ENCODE measurements around the gene ADAMTSL4. TPM values are rescaled to one million over a fixed set of nuclear protein-coding genes. Genes with fewer than 3 reads are reported as not detected.

ADAMTSL4 gene
- total and polyA plus RNA-seq, 2 of the 8 experiments (the other 6 are each of a cell fraction or from before 2014, with no cell fraction given): 4.2 to 5.4 TPM

- no peak overlapping the region for H4K5ac ChIP-seq (ENCODE audit: insufficient read length, low read depth, low read length)
- H4K91ac ChIP-seq (replicated peaks; ENCODE audit: insufficient read length, low read length): no peak overlapping the region
- H4K20me1 ChIP-seq (replicated peaks in 1 of 2; ENCODE audit: control insufficient read depth in 1 of 2, insufficient read depth in 2 of 2, low read length in 2 of 2): no peaks in the 10 kb centered on the region
- H3K4me3 ChIP-seq (ENCODE audit: extremely low read depth in 1 of 4, insufficient read depth in 2 of 4, low read depth in 3 of 4, low read length in 4 of 4): no peak overlapping the region
- no peak overlapping the region for H2BK120ac ChIP-seq (replicated peaks; ENCODE audit: low read depth, low read length)
- H2AK5ac ChIP-seq (ENCODE audit: low read depth, low read length): no peak overlapping the region
- ChIA-PET POLR2A (ENCODE audit: partially characterized antibody) (interaction anchor here (0.9 to 1.3 kb wide), 3 partner anchors 8 to 67 kb away, joined by 3 read pairs; partner anchors contain the start of genes MCL1 and TARS2), CTCF (ENCODE audit: partially characterized antibody) (interaction anchor here (0.7 to 22.4 kb wide), 3 partner anchors 21 to 301 kb away, joined by 3 to 253 read pairs (median 3); no protein-coding TSS in a partner anchor)
- no peak overlapping the region for H3K56ac ChIP-seq (replicated peaks; ENCODE audit: insufficient read length, low read depth, low read length)
- WGBS, 2 experiments (ENCODE audit: extremely low coverage in 1 of 2, insufficient coverage in 1 of 2, insufficient read length in 1 of 2, insufficient replicate concordance in 2 of 2, low coverage in 1 of 2, low lambda C conversion rate in 2 of 2, missing lambda C conversion rate in 1 of 2): 90% methylated on average over 17 of the region's 17 CpGs; no CpG with 5 or more reads in 1 of the 2 experiments
- H2BK12ac ChIP-seq (ENCODE audit: low read depth, low read length): no peak overlapping the region
- FAIRE-seq (no peak), DNase-seq (ENCODE audit: low read depth in 1 of 2, low spot score in 2 of 2) (no peak)
- no peak overlapping the region for H3K9ac ChIP-seq (replicated peaks in 1 of 4; ENCODE audit: extremely low read depth in 1 of 4, low read depth in 3 of 4, low read length in 3 of 4)
- no peak overlapping the region for H3K4me2 ChIP-seq (ENCODE audit: insufficient read depth in 1 of 2, low read depth in 2 of 2, low read length in 2 of 2)
- no peak overlapping the region for H3K27ac ChIP-seq (ENCODE audit: low read depth, low read length)
- no peaks in the 10 kb centered on the region for H3K36me3 ChIP-seq (ENCODE audit: control insufficient read depth in 2 of 4, insufficient read depth in 4 of 4, low read length in 3 of 4)
- no peaks in the 10 kb centered on the region for H3K9me3 ChIP-seq (ENCODE audit: insufficient read depth in 2 of 2, low read depth in 1 of 2, low read length in 1 of 2)
- no peak overlapping the region for H2BK15ac ChIP-seq (ENCODE audit: low read length)
- H2BK5ac ChIP-seq (ENCODE audit: low read depth, low read length): peak overlapping the region; percentile 16; the same call in 1 of the 2 replicates
- H3K23ac ChIP-seq (ENCODE audit: insufficient read length): no peak overlapping the region
- no peak overlapping the region for H3K14ac ChIP-seq (ENCODE audit: insufficient read length)
- H3K4me1 ChIP-seq (replicated peaks in 1 of 4; ENCODE audit: control insufficient read depth in 3 of 4, insufficient read depth in 4 of 4, low read length in 3 of 4): peaks cover 0 to 4% (median 3%) of the 10 kb centered on the region in 4 experiments; a peak in 5 of 7 replicates
- no peak overlapping the region for H2BK20ac ChIP-seq (ENCODE audit: low read length)
- peaks cover 5% of the 10 kb centered on the region for H3K23me2 ChIP-seq (ENCODE audit: low read depth, low read length)
- no peak overlapping the region for H2AFZ ChIP-seq (ENCODE audit: low read length)
- no peaks in the 10 kb centered on the region for H3K79me2 ChIP-seq (ENCODE audit: control insufficient read depth in 1 of 2, insufficient read depth in 2 of 2, low read length in 2 of 2)
- no peaks in the 10 kb centered on the region; a peak in 1 of 7 replicates for H3K27me3 ChIP-seq (replicated peaks in 1 of 4; ENCODE audit: control insufficient read depth in 3 of 4, extremely low read depth in 1 of 4, insufficient read depth in 3 of 4, low read length in 3 of 4)
- H3K4ac ChIP-seq (replicated peaks; ENCODE audit: insufficient read length, low read depth, low read length): no peak overlapping the region
- no peaks in the 10 kb centered on the region for H3K79me1 ChIP-seq (ENCODE audit: low read depth, low read length)
- H4K8ac ChIP-seq (ENCODE audit: extremely low read depth, insufficient read depth, low read length): 0 out of 2 replicates have a peak overlapping the region, but pooled peaks have one; percentile 1
- no peak overlapping the region for H3K18ac ChIP-seq (ENCODE audit: extremely low read depth, low read length)
- no peak for TF ChIP-seq POLR2A (IDR thresholded peaks at IDR 0.05; ENCODE audit: control extremely low read depth in 1 of 2, low read depth in 2 of 2, low read length in 2 of 2)
- TF ChIP-seq SAP30 (IDR thresholded peaks at IDR 0.05; ENCODE audit: insufficient read depth, insufficient replicate concordance, low read length): no peak
- TF ChIP-seq HDAC6 (IDR thresholded peaks at IDR 0.05; ENCODE audit: low read depth, low read length): no peak
- TF ChIP-seq, protein P1, sequence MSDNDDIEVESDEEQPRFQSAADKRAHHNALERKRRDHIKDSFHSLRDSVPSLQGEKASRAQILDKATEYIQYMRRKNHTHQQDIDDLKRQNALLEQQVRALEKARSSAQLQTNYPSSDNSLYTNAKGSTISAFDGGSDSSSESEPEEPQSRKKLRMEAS (IDR thresholded peaks at IDR 0.05): no peak
- no peak for TF ChIP-seq EZH2 (IDR thresholded peaks at IDR 0.05; ENCODE audit: low read depth, low read length, severe bottlenecking)
- TF ChIP-seq KDM5A (IDR thresholded peaks at IDR 0.05; ENCODE audit: low read length): no peak
- no peak for TF ChIP-seq SP1 (IDR thresholded peaks at IDR 0.05; ENCODE audit: low read depth, low read length)
- no peak for TF ChIP-seq EP300 (IDR thresholded peaks at IDR 0.05; ENCODE audit: borderline replicate concordance in 1 of 2, low read depth in 2 of 2, low read length in 2 of 2)
- no peak for TF ChIP-seq MAFK (IDR thresholded peaks at IDR 0.05; ENCODE audit: low read depth, low read length)
- no peak for TF ChIP-seq KDM4A (IDR thresholded peaks at IDR 0.05; ENCODE audit: low read depth, low read length, severe bottlenecking)
- TF ChIP-seq FOSL1 (IDR thresholded peaks at IDR 0.05; ENCODE audit: insufficient read depth, low read depth, low read length): no peak
- TF ChIP-seq CHD1 (IDR thresholded peaks at IDR 0.05; ENCODE audit: low read depth, low read length): no peak
- no peak for TF ChIP-seq JUND (IDR thresholded peaks at IDR 0.05; ENCODE audit: low read length)
Measured at GRCh38 chr1:150511985-150512660, 37.1 kb upstream of the ADAMTSL4 start.
